ENCODE results near the gene POC1A.
"Not testable (repeated sequence)": the region's sequence is repeated elsewhere in the genome, so short reads cannot be mapped to it uniquely, and the experiment has no call there.

Gene POC1A

GRCh38 chr3:52040600-52040999 is 113.6 kb downstream of the POC1A start:
- DNase-seq = no peak

- DNase-seq = peak; percentile 98
Observed at GRCh38 chr3:52039846-52040245, 114.4 kb downstream of the POC1A start.

- peak; percentile 67 for DNase-seq
Observed at GRCh38 chr3:52039426-52039825, 114.8 kb downstream of the POC1A start.

- DNase-seq = no peak
Observed at GRCh38 chr3:52038227-52038626, 116.0 kb downstream of the POC1A start.

- no peak for DNase-seq
Observed at GRCh38 chr3:52037291-52037690, 116.9 kb downstream of the POC1A start.

- no peak for DNase-seq
Observed at GRCh38 chr3:52036829-52037228, 117.4 kb downstream of the POC1A start.

GRCh38 chr3:52036222-52036694 is 118.0 kb downstream of the POC1A start:
- no peak for DNase-seq

GRCh38 chr3:52034651-52035050 is 119.6 kb downstream of the POC1A start:
- DNase-seq = no peak

GRCh38 chr3:52034212-52034611 is 120.0 kb downstream of the POC1A start:
- DNase-seq = no peak

GRCh38 chr3:52033748-52034147 is 120.5 kb downstream of the POC1A start:
- not testable (repeated sequence) for DNase-seq

- peak; percentile 42 for DNase-seq
Observed at GRCh38 chr3:52032702-52033408, 121.4 kb downstream of the POC1A start.

GRCh38 chr3:52031896-52032295 is 122.3 kb downstream of the POC1A start:
- no peak for DNase-seq

- no peak for DNase-seq
Observed at GRCh38 chr3:52030714-52031310, 123.4 kb downstream of the POC1A start.

- DNase-seq = no peak
Observed at GRCh38 chr3:52029535-52029934, 124.7 kb downstream of the POC1A start.

- no peak for DNase-seq
Observed at GRCh38 chr3:52029053-52029452, 125.2 kb downstream of the POC1A start.

GRCh38 chr3:52028572-52028971 is 125.7 kb downstream of the POC1A start:
- DNase-seq = peak; percentile 79

GRCh38 chr3:52026041-52026440 is 128.2 kb downstream of the POC1A start:
- DNase-seq = no peak

- DNase-seq = no peak
Observed at GRCh38 chr3:52025453-52025852, 128.8 kb downstream of the POC1A start.

All from midbrain (tissue), 1 donor.